AG04449 (cell line): ENCODE measurements around the gene SHISAL1.

ENCODE experiments used
- CTCF ChIA-PET: fragments of 350-600 bp; formaldehyde crosslinking; extraction: SDS; loops from one replicate; lab custom pipeline; 2021; ENCODE audit warnings: antibody characterized with exemption; lab: Yijun Ruan, JAX
- POLR2A ChIA-PET: fragments of 400-600, 350-600 bp; formaldehyde crosslinking; extraction: SDS; loops from one replicate; lab custom pipeline; 2020; ENCODE audit warnings: antibody characterized with exemption, inconsistent platforms; lab: Yijun Ruan, JAX
- DNase-seq: peaks from one replicate; pipeline ENCODE4 v3.0.0-alpha.2; 2010; ENCODE audit warnings: low read depth, low spot score
- H3K4me3 ChIP-seq: 2 replicates; pipeline ENCODE4 v1.5.1; 2011; ENCODE audit warnings: low read depth, mild to moderate bottlenecking, control low read depth, low read length
- CTCF ChIP-seq: IDR thresholded peaks from one replicate; pipeline ENCODE4 v1.5.1; 2011; ENCODE audit warnings: mild to moderate bottlenecking, moderate library complexity, low read length, control low read depth, inconsistent platforms; ENCODE audit not compliant: insufficient read depth; ENCODE audit errors: missing control alignments

The SHISAL1 gene

GRCh38 chr22:44254811-44255210 lies 57.9 kb downstream of the SHISAL1 start:
- no peak overlapping the region for H3K4me3 ChIP-seq
- ChIA-PET POLR2A (no interaction called here), CTCF (no interaction called here)
- no peak for TF ChIP-seq CTCF
- DNase-seq, result no peak

- H3K4me3 ChIP-seq, result no peak overlapping the region
- CTCF ChIA-PET, result no interaction called here
- TF ChIP-seq CTCF, result no peak
- DNase-seq, result no peak
- POLR2A ChIA-PET, result no interaction called here
These were observed 63.2 kb downstream of the SHISAL1 start for GRCh38 chr22:44249376-44250147.

- no peak overlapping the region for H3K4me3 ChIP-seq
- ChIA-PET CTCF (no interaction called here), POLR2A (no interaction called here)
- no peak for DNase-seq
- no peak for TF ChIP-seq CTCF
These were observed 63.8 kb downstream of the SHISAL1 start for GRCh38 chr22:44248926-44249325.

GRCh38 chr22:44247923-44248892 lies 64.5 kb downstream of the SHISAL1 start:
- H3K4me3 ChIP-seq, result no peak overlapping the region
- ChIA-PET POLR2A (no interaction called here), CTCF (no interaction called here)
- no peak for TF ChIP-seq CTCF
- no peak for DNase-seq

GRCh38 chr22:44247346-44247745 lies 65.4 kb downstream of the SHISAL1 start:
- TF ChIP-seq CTCF, result no peak
- no peak for DNase-seq
- CTCF ChIA-PET, result no interaction called here
- POLR2A ChIA-PET, result no interaction called here
- H3K4me3 ChIP-seq, result no peak overlapping the region

GRCh38 chr22:44246615-44247326 lies 66.0 kb downstream of the SHISAL1 start:
- ChIA-PET CTCF (no interaction called here), POLR2A (no interaction called here)
- H3K4me3 ChIP-seq, result no peak overlapping the region
- no peak for DNase-seq
- TF ChIP-seq CTCF, result no peak
